Panc1 (cell line): ENCODE data around the gene TBX3.

Experiments
- CTCF ChIP-seq: fragments of 450-650 bp; IDR thresholded peaks from 2 replicates; pipeline ENCODE4 v1.5.1; 2017; ENCODE audit warnings: mild to moderate bottlenecking
- POLR2AphosphoS5 ChIP-seq: IDR thresholded peaks from 2 replicates; pipeline ENCODE4 v1.6.1; 2012; ENCODE audit warnings: mild to moderate bottlenecking, low read depth, low read length, moderate library complexity

GRCh38 chr12:114656906-114657596, 26.9 kb downstream of the TBX3 start:
- TF ChIP-seq CTCF, result no peak
- TF ChIP-seq POLR2AphosphoS5, result no peak
